Right lobe of liver (tissue), 4 donors: Measurements from ENCODE around the gene KRT34.
"Not testable (repeated sequence)": the region's sequence is repeated elsewhere in the genome, so short reads cannot be mapped to it uniquely, and the experiment has no call there.

Source experiments
- POLR2A ChIP-seq: fragments of 450-650 bp; IDR thresholded peaks from one replicate; pipeline ENCODE4 v1.6.1; 2017; ENCODE audit warnings: antibody characterized with exemption, mild to moderate bottlenecking
- TF ChIP-seq, protein P1 (sequence below), 4 donors: fragments of 200-600 bp in 3 of 4; fragments of 450-650 bp in 1 of 4; IDR thresholded peaks; one replicate each; pipeline versions ENCODE4 v1.5.1 to v1.8.0; 2016 to 2022; ENCODE audit warnings: antibody characterized with exemption in 4 of 4, mild to moderate bottlenecking in 2 of 4
- donor health status: DM: no; HTN: no; CAD: no.
- donor health status: DM: no; HTN: no; CAD: no.
- donor health status: DM: no; HTN: yes; CAD: no.

DNA sequence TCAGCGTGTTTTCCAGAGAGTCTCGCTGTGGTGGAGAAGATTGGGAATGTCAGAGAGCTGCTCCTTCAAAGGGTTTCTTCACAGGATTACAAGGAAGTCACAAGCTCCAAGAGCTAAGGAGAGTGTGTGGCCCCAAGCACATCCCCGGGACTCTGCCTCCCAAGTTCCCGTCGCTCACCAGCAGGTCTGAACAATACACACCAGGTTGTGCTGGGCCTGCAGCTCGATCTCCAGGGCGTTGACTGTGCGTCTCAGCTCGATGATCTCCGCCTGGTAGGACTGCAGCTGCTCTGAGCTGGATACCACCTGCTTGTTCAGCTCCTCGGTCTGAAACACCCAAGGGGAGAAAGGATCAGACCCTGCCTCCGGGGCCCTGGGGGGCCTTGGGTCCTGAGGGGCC, 12.9 kb upstream of the KRT34 start:
- TF ChIP-seq, protein P1, sequence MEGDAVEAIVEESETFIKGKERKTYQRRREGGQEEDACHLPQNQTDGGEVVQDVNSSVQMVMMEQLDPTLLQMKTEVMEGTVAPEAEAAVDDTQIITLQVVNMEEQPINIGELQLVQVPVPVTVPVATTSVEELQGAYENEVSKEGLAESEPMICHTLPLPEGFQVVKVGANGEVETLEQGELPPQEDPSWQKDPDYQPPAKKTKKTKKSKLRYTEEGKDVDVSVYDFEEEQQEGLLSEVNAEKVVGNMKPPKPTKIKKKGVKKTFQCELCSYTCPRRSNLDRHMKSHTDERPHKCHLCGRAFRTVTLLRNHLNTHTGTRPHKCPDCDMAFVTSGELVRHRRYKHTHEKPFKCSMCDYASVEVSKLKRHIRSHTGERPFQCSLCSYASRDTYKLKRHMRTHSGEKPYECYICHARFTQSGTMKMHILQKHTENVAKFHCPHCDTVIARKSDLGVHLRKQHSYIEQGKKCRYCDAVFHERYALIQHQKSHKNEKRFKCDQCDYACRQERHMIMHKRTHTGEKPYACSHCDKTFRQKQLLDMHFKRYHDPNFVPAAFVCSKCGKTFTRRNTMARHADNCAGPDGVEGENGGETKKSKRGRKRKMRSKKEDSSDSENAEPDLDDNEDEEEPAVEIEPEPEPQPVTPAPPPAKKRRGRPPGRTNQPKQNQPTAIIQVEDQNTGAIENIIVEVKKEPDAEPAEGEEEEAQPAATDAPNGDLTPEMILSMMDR (IDR thresholded peaks at IDR 0.05): not testable (repeated sequence)
- TF ChIP-seq POLR2A: not testable (repeated sequence)
